ENCODE data around the gene CLIC3.

CLIC3 gene

DNA sequence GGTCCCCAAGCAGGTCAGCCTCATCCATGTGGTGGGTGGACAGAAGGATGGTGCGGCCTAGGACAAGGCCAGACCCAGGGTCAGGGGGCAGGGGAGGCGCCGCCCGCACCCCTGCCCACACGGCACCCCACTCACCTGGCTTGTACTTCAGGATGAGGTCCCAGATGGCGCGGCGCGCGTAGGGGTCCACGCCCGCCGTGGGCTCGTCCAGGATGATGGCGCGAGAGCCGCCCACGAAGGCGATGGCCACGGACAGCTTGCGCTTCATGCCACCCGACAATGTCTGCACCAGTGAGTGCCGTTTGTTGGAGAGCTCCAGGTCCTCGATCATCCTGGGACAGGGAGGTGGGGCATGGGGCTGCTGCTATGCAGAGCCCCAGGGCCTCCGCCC is 19.2 kb upstream of the CLIC3 start:
- H3K9me2 ChIP-seq (replicated peaks; ENCODE audit: insufficient read depth, low read length) = no peaks in the 10 kb centered on the region
- no peak overlapping the region for H2AFZ ChIP-seq (ENCODE audit: low read length)
- H3K9ac ChIP-seq (ENCODE audit: low read length) = no peak overlapping the region
- no peak for TF ChIP-seq EZH2 (optimal IDR thresholded peaks at IDR 0.05; ENCODE audit: low read depth, low read length)
- TF ChIP-seq, protein P1, sequence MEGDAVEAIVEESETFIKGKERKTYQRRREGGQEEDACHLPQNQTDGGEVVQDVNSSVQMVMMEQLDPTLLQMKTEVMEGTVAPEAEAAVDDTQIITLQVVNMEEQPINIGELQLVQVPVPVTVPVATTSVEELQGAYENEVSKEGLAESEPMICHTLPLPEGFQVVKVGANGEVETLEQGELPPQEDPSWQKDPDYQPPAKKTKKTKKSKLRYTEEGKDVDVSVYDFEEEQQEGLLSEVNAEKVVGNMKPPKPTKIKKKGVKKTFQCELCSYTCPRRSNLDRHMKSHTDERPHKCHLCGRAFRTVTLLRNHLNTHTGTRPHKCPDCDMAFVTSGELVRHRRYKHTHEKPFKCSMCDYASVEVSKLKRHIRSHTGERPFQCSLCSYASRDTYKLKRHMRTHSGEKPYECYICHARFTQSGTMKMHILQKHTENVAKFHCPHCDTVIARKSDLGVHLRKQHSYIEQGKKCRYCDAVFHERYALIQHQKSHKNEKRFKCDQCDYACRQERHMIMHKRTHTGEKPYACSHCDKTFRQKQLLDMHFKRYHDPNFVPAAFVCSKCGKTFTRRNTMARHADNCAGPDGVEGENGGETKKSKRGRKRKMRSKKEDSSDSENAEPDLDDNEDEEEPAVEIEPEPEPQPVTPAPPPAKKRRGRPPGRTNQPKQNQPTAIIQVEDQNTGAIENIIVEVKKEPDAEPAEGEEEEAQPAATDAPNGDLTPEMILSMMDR (IDR thresholded peaks at IDR 0.05; ENCODE audit: low read length) = no peak
- no peak for TF ChIP-seq EZH2phosphoT487 (IDR thresholded peaks at IDR 0.05; ENCODE audit: low read length)
- no peaks in the 10 kb centered on the region for H3K79me2 ChIP-seq (ENCODE audit: low read length)
- no peaks in the 10 kb centered on the region for H4K20me1 ChIP-seq (ENCODE audit: insufficient read depth, low read length)
- H3K4me1 ChIP-seq (ENCODE audit: low read length) = no peaks in the 10 kb centered on the region
- H3K4me3 ChIP-seq (ENCODE audit: low read length) = no peak overlapping the region
- no peak for DNase-seq
- no peaks in the 10 kb centered on the region for H3K36me3 ChIP-seq (replicated peaks; ENCODE audit: insufficient read depth, low read length)
- peaks cover 46% of the 10 kb centered on the region for H3K27me3 ChIP-seq (replicated peaks; ENCODE audit: insufficient read depth, low read length)
- H3K9me3 ChIP-seq (replicated peaks; ENCODE audit: insufficient read depth, low read length) = no peaks in the 10 kb centered on the region
- no peak overlapping the region for H3K4me2 ChIP-seq (ENCODE audit: low read depth, low read length)
- no peak overlapping the region for H3K27ac ChIP-seq (ENCODE audit: low read length)
- no peaks in the 10 kb centered on the region for H3F3A ChIP-seq (ENCODE audit: insufficient read depth, low read length)

DNA sequence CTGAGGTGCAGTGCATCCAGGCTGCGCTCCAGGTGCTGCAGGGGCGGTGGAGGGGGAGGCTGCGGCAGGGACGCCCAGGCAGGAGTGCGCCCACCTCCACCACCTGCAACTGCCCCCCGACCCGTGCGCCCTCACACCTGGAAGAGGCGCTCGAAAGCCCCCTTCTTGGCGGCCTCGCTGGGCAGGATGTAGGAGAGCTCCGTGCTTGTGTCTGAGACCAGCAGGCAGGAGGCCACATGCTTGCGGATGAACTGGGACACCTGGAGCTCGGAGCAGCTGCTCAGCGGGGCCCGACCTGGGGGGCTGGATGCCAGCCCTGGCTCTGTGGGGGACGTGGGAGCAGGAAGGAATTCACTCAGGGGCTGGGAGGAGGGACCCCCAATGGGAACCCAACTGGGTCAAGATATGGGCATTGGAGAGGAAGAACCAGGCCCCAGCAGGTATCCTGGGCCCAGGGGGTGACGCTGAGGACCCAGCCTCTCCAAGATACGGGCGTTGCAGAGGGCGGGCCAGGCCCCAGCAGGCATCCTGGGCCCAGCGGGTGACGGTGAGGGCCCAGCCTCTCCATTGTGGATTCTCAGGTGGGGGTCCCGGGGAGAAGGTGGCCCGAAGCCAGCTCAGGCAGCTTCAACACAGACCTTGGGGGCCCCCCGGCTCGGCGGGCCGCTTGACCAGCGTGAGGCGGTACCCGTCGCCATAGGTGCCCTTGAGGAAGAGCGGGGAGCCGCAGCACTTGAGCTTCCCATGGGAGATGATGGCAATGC is 18.6 kb upstream of the CLIC3 start:
- Histone ChIP-seq H3K36me3 (replicated peaks; ENCODE audit: insufficient read depth, low read length) (no peaks in the 10 kb centered on the region), H3K9ac (ENCODE audit: low read length) (no peak overlapping the region), H3K4me3 (ENCODE audit: low read length) (no peak overlapping the region), H3K9me2 (replicated peaks; ENCODE audit: insufficient read depth, low read length) (no peaks in the 10 kb centered on the region), H3K27ac (ENCODE audit: low read length) (no peak overlapping the region), H2AFZ (ENCODE audit: low read length) (no peak overlapping the region), H3K27me3 (replicated peaks; ENCODE audit: insufficient read depth, low read length) (peaks cover 42% of the 10 kb centered on the region), H3F3A (ENCODE audit: insufficient read depth, low read length) (no peaks in the 10 kb centered on the region), H3K4me1 (ENCODE audit: low read length) (no peaks in the 10 kb centered on the region), H4K20me1 (ENCODE audit: insufficient read depth, low read length) (no peaks in the 10 kb centered on the region), H3K4me2 (ENCODE audit: low read depth, low read length) (no peak overlapping the region), H3K9me3 (replicated peaks; ENCODE audit: insufficient read depth, low read length) (no peaks in the 10 kb centered on the region), H3K79me2 (ENCODE audit: low read length) (no peaks in the 10 kb centered on the region)
- no peak for DNase-seq
- TF ChIP-seq EZH2 (optimal IDR thresholded peaks at IDR 0.05; ENCODE audit: low read depth, low read length) = no peak
- TF ChIP-seq, protein P1 (IDR thresholded peaks at IDR 0.05; ENCODE audit: low read length) = no peak
- no peak for TF ChIP-seq EZH2phosphoT487 (IDR thresholded peaks at IDR 0.05; ENCODE audit: low read length)

DNA sequence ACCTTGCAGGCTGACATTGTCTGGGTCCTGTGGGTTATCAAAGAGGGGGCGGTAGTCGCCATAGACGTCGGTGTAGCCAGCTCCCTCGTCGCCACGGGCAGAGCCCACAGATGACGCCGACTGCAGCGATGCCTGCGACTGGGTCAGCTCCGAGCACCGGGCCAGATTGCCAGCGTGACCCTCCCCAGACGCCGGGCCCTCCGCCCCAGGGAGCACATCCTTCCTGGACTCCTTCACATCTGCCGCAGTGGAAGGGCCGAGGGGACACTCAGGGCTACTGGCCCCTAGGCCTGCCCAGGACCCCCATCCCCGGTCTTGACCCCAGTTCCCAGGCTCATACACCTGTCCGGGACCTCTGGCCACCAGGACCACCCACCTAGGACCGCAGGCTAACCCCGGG is 17.8 kb upstream of the CLIC3 start:
- Histone ChIP-seq H3K4me2 (ENCODE audit: low read depth, low read length) (no peak overlapping the region), H4K20me1 (ENCODE audit: insufficient read depth, low read length) (no peaks in the 10 kb centered on the region), H2AFZ (ENCODE audit: low read length) (no peak overlapping the region), H3K36me3 (replicated peaks; ENCODE audit: insufficient read depth, low read length) (no peaks in the 10 kb centered on the region), H3K4me3 (ENCODE audit: low read length) (no peak overlapping the region), H3K27ac (ENCODE audit: low read length) (no peak overlapping the region), H3K79me2 (ENCODE audit: low read length) (no peaks in the 10 kb centered on the region), H3K27me3 (replicated peaks; ENCODE audit: insufficient read depth, low read length) (peaks cover 34% of the 10 kb centered on the region), H3F3A (ENCODE audit: insufficient read depth, low read length) (no peaks in the 10 kb centered on the region), H3K9me2 (replicated peaks; ENCODE audit: insufficient read depth, low read length) (no peaks in the 10 kb centered on the region), H3K9me3 (replicated peaks; ENCODE audit: insufficient read depth, low read length) (no peaks in the 10 kb centered on the region), H3K4me1 (ENCODE audit: low read length) (no peaks in the 10 kb centered on the region), H3K9ac (ENCODE audit: low read length) (no peak overlapping the region)
- no peak for DNase-seq
- no peak for TF ChIP-seq EZH2phosphoT487 (IDR thresholded peaks at IDR 0.05; ENCODE audit: low read length)
- no peak for TF ChIP-seq EZH2 (optimal IDR thresholded peaks at IDR 0.05; ENCODE audit: low read depth, low read length)
- TF ChIP-seq, protein P1 (IDR thresholded peaks at IDR 0.05; ENCODE audit: low read length) = no peak
